Stimulated activated CD8-positive, alpha-beta memory T cell treated with anti-CD3 and anti-CD28 coated beads, Interleukin-4, amount 100 ng/mL, for 24 hours (primary cell): ENCODE data around the gene RBM24.

Experiments
- DNase-seq: peaks from one replicate; pipeline ENCODE4 v3.0.0-alpha.2; 2020; ENCODE audit warnings: low read depth

The RBM24 gene

GRCh38 chr6:17343215-17343614, 62.1 kb downstream of the RBM24 start:
- no peak for DNase-seq
